Measurements from ENCODE around the gene CRAMP1. TPM values are rescaled to one million over a fixed set of nuclear protein-coding genes. Genes with fewer than 3 reads are reported as not detected.

CRAMP1 gene
- total RNA-seq, 1 experiment from 2014 or later = 33.0 TPM

DNA sequence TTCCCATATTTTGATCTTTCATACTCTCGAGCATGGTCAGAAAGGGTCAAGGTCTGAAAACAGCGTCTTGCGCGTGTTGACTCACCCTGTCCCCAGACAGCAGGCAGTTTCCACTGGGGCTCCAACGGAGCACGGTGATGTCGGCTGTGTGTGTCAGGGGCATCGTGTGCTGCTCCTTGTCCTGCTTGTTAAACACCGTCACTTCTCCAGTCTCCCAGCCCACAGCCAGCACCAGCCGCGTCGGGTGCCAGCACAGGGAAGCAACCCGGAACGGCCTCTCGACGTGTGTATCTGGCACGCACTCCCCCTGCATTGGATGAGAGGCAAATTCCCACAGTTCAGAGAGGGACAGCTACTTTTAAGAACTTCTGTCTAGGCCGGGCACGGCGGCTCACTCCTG, 9.9 kb upstream of the CRAMP1 start:
- no peaks in the 10 kb centered on the region for H3K9me3 ChIP-seq (ENCODE audit: low read depth, low read length, poor library complexity, severe bottlenecking)
- no peaks in the 10 kb centered on the region for H3K4me1 ChIP-seq (ENCODE audit: insufficient read depth, low read length, poor library complexity, severe bottlenecking)
- H3K27ac ChIP-seq (ENCODE audit: low read depth, low read length, poor library complexity, severe bottlenecking) = no peak overlapping the region
- BruUV-seq (replicated peaks) = no TSS peak
- POLR2A ChIA-PET (ENCODE audit: low non-redundant PET) = no interaction called here
- H3K27me3 ChIP-seq (replicated peaks; ENCODE audit: insufficient read depth, low read depth, low read length, poor library complexity) = no peaks in the 10 kb centered on the region
- intact Hi-C loops (cut with micrococcal nuclease; ENCODE audit: unreplicated experiment) = no loop called here
- H3K36me3 ChIP-seq (ENCODE audit: insufficient read depth, low read length, poor library complexity, severe bottlenecking) = peaks cover 7% of the 10 kb centered on the region
- TF ChIP-seq, protein P1, sequence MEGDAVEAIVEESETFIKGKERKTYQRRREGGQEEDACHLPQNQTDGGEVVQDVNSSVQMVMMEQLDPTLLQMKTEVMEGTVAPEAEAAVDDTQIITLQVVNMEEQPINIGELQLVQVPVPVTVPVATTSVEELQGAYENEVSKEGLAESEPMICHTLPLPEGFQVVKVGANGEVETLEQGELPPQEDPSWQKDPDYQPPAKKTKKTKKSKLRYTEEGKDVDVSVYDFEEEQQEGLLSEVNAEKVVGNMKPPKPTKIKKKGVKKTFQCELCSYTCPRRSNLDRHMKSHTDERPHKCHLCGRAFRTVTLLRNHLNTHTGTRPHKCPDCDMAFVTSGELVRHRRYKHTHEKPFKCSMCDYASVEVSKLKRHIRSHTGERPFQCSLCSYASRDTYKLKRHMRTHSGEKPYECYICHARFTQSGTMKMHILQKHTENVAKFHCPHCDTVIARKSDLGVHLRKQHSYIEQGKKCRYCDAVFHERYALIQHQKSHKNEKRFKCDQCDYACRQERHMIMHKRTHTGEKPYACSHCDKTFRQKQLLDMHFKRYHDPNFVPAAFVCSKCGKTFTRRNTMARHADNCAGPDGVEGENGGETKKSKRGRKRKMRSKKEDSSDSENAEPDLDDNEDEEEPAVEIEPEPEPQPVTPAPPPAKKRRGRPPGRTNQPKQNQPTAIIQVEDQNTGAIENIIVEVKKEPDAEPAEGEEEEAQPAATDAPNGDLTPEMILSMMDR (conservative IDR thresholded peaks at IDR 0.05; ENCODE audit: low read depth, low read length) = no peak
- TF ChIP-seq EZH2 (IDR thresholded peaks at IDR 0.05; ENCODE audit: borderline replicate concordance, low read depth, low read length, poor library complexity, severe bottlenecking) = no peak
- no peak overlapping the region for H3K4me3 ChIP-seq (ENCODE audit: low read depth, low read length, poor library complexity, severe bottlenecking)
- CTCF ChIA-PET = no interaction called here
- no peak for DNase-seq (ENCODE audit: low spot score)

DNA sequence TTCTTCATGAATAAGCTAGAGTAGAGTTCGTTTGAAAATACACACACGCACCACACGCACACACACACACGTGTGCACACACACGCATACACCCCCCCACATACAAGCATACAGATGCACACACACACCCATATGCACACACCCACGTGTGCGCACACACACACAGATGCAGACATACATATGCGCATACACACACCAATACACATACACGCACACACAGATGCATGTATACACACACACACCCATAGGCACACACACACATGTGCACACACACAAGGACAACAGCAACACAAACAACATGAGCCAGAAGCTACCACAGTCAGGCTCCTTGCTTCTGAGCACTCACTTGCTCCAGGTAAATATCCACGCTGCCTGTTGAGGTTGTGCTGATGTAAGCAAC, 5.4 kb upstream of the CRAMP1 start:
- BruUV-seq (replicated peaks) = no TSS peak
- intact Hi-C loops (cut with micrococcal nuclease; ENCODE audit: unreplicated experiment) = no loop called here
- ChIA-PET CTCF (no interaction called here), POLR2A (ENCODE audit: low non-redundant PET) (no interaction called here)
- H3K9me3 ChIP-seq (ENCODE audit: low read depth, low read length, poor library complexity, severe bottlenecking) = no peaks in the 10 kb centered on the region
- H3K4me3 ChIP-seq (ENCODE audit: low read depth, low read length, poor library complexity, severe bottlenecking) = no peak overlapping the region
- DNase-seq (ENCODE audit: low spot score) = no peak
- H3K4me1 ChIP-seq (ENCODE audit: insufficient read depth, low read length, poor library complexity, severe bottlenecking) = peaks cover 5% of the 10 kb centered on the region
- TF ChIP-seq, protein P1 (conservative IDR thresholded peaks at IDR 0.05; ENCODE audit: low read depth, low read length) = no peak
- TF ChIP-seq EZH2 (IDR thresholded peaks at IDR 0.05; ENCODE audit: borderline replicate concordance, low read depth, low read length, poor library complexity, severe bottlenecking) = no peak
- peaks cover 7% of the 10 kb centered on the region for H3K36me3 ChIP-seq (ENCODE audit: insufficient read depth, low read length, poor library complexity, severe bottlenecking)
- H3K27me3 ChIP-seq (replicated peaks; ENCODE audit: insufficient read depth, low read depth, low read length, poor library complexity) = no peaks in the 10 kb centered on the region
- no peak overlapping the region for H3K27ac ChIP-seq (ENCODE audit: low read depth, low read length, poor library complexity, severe bottlenecking)

DNA sequence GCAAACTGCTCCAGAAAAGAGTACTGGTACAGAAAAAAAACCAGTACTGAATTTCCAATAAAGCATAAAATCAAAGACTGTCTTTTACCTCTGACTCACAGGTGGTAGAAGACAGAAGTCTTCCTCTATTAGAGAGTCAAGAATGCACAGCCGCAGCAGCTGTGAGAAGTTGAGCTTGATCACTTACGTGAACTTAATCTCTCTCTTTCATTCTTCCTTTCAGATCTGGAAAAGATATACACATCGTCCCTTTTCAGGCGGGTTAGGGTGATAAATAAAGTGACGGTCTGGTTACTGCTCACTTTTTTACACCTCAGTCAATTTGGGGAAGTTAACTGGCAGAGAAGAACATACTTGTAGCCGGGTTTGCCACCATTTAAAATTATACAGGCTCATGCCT, 4.2 kb upstream of the CRAMP1 start:
- no peak for TF ChIP-seq EZH2 (IDR thresholded peaks at IDR 0.05; ENCODE audit: borderline replicate concordance, low read depth, low read length, poor library complexity, severe bottlenecking)
- TF ChIP-seq, protein P1 (conservative IDR thresholded peaks at IDR 0.05; ENCODE audit: low read depth, low read length) = no peak
- H3K4me1 ChIP-seq (ENCODE audit: insufficient read depth, low read length, poor library complexity, severe bottlenecking) = peaks cover 5% of the 10 kb centered on the region
- POLR2A ChIA-PET (ENCODE audit: low non-redundant PET) = no interaction called here
- no peaks in the 10 kb centered on the region for H3K27me3 ChIP-seq (replicated peaks; ENCODE audit: insufficient read depth, low read depth, low read length, poor library complexity)
- H3K27ac ChIP-seq (ENCODE audit: low read depth, low read length, poor library complexity, severe bottlenecking) = no peak overlapping the region
- peaks cover 7% of the 10 kb centered on the region for H3K36me3 ChIP-seq (ENCODE audit: insufficient read depth, low read length, poor library complexity, severe bottlenecking)
- intact Hi-C loops (cut with micrococcal nuclease; ENCODE audit: unreplicated experiment) = no loop called here
- H3K9me3 ChIP-seq (ENCODE audit: low read depth, low read length, poor library complexity, severe bottlenecking) = no peaks in the 10 kb centered on the region
- H3K4me3 ChIP-seq (ENCODE audit: low read depth, low read length, poor library complexity, severe bottlenecking) = no peak overlapping the region
- no TSS peak for BruUV-seq (replicated peaks)
- CTCF ChIA-PET = no interaction called here
- no peak for DNase-seq (ENCODE audit: low spot score)

Data from A673 (cell line).